ENCODE data around the gene MLLT10.

MLLT10 gene

GRCh38 chr10:21724020-21724589 is 190.1 kb downstream of the MLLT10 start:
- H3K9me3 Mint-ChIP-seq = no peaks in the 10 kb centered on the region
- no peak for ATAC-seq
- DNase-seq = no peak
- no peak overlapping the region for H3K4me3 Mint-ChIP-seq
- peaks cover 25% of the 10 kb centered on the region for H3K4me1 Mint-ChIP-seq
- H3K27ac Mint-ChIP-seq = peak overlapping the region in 1 of 2 donors; percentile 86
- H3K27me3 Mint-ChIP-seq = no peaks in the 10 kb centered on the region

- H3K4me1 Mint-ChIP-seq = peaks cover 24% of the 10 kb centered on the region
- peak overlapping the region; percentile 47 to 86 for H3K27ac Mint-ChIP-seq
- DNase-seq (peak; percentile 62 to 73), ATAC-seq (peak; percentile 94)
- no peaks in the 10 kb centered on the region for H3K9me3 Mint-ChIP-seq
- H3K4me3 Mint-ChIP-seq = no peak overlapping the region
- H3K27me3 Mint-ChIP-seq = no peaks in the 10 kb centered on the region
Observed at GRCh38 chr10:21724687-21725367, 190.8 kb downstream of the MLLT10 start.

GRCh38 chr10:21726601-21727225 is 192.7 kb downstream of the MLLT10 start:
- DNase-seq (no peak), ATAC-seq (no peak)
- H3K4me3 Mint-ChIP-seq = no peak overlapping the region
- H3K9me3 Mint-ChIP-seq = no peaks in the 10 kb centered on the region
- H3K27ac Mint-ChIP-seq = no peak overlapping the region
- peaks cover 20% of the 10 kb centered on the region for H3K4me1 Mint-ChIP-seq
- no peaks in the 10 kb centered on the region for H3K27me3 Mint-ChIP-seq

GRCh38 chr10:21727452-21728168 is 193.6 kb downstream of the MLLT10 start:
- H3K4me1 Mint-ChIP-seq = peaks cover 20% of the 10 kb centered on the region
- ATAC-seq (no peak), DNase-seq (no peak)
- H3K27ac Mint-ChIP-seq = no peak overlapping the region
- H3K4me3 Mint-ChIP-seq = no peak overlapping the region
- no peaks in the 10 kb centered on the region for H3K27me3 Mint-ChIP-seq
- H3K9me3 Mint-ChIP-seq = no peaks in the 10 kb centered on the region

GRCh38 chr10:21728618-21729017 is 194.6 kb downstream of the MLLT10 start:
- no peak overlapping the region for H3K27ac Mint-ChIP-seq
- peaks cover 16% of the 10 kb centered on the region for H3K4me1 Mint-ChIP-seq
- no peak for DNase-seq
- H3K27me3 Mint-ChIP-seq = no peaks in the 10 kb centered on the region
- H3K9me3 Mint-ChIP-seq = no peaks in the 10 kb centered on the region
- no peak for ATAC-seq
- H3K4me3 Mint-ChIP-seq = no peak overlapping the region

- Mint-ChIP-seq H3K27me3 (no peaks in the 10 kb centered on the region), H3K27ac (no peak overlapping the region), H3K4me1 (peaks cover 21% of the 10 kb centered on the region), H3K4me3 (no peak overlapping the region), H3K9me3 (no peaks in the 10 kb centered on the region)
- DNase-seq (peak; percentile 34 to 56), ATAC-seq (peak; percentile 83)
Observed at GRCh38 chr10:21732067-21732772, 198.2 kb downstream of the MLLT10 start.

GRCh38 chr10:21733710-21734109 is 199.7 kb downstream of the MLLT10 start:
- peaks cover 24% of the 10 kb centered on the region for H3K4me1 Mint-ChIP-seq
- no peak overlapping the region for H3K27ac Mint-ChIP-seq
- H3K4me3 Mint-ChIP-seq = no peak overlapping the region
- DNase-seq (no peak), ATAC-seq (no peak)
- H3K9me3 Mint-ChIP-seq = no peaks in the 10 kb centered on the region
- no peaks in the 10 kb centered on the region for H3K27me3 Mint-ChIP-seq

GRCh38 chr10:21737106-21737505 is 203.1 kb downstream of the MLLT10 start:
- H3K27me3 Mint-ChIP-seq = no peaks in the 10 kb centered on the region
- H3K4me3 Mint-ChIP-seq = no peak overlapping the region
- no peak for DNase-seq
- ATAC-seq = no peak
- H3K4me1 Mint-ChIP-seq = peaks cover 47% of the 10 kb centered on the region
- peak overlapping the region; percentile 9 to 84 for H3K27ac Mint-ChIP-seq
- no peaks in the 10 kb centered on the region for H3K9me3 Mint-ChIP-seq

- Mint-ChIP-seq H3K4me3 (no peak overlapping the region), H3K4me1 (peaks cover 42% of the 10 kb centered on the region), H3K27me3 (no peaks in the 10 kb centered on the region)
Observed at GRCh38 chr10:21740989-21741388, 207.0 kb downstream of the MLLT10 start.

GRCh38 chr10:21742740-21743412 is 208.8 kb downstream of the MLLT10 start:
- H3K27me3 Mint-ChIP-seq = no peaks in the 10 kb centered on the region
- DNase-seq (no peak), ATAC-seq (no peak)
- H3K4me3 Mint-ChIP-seq = no peak overlapping the region
- H3K4me1 Mint-ChIP-seq = peaks cover 41% of the 10 kb centered on the region
- no peaks in the 10 kb centered on the region for H3K9me3 Mint-ChIP-seq
- H3K27ac Mint-ChIP-seq = peak overlapping the region in 1 of 2 donors; percentile 51

More at GRCh38 chr10:21740989-21741388, 207.0 kb downstream of the MLLT10 start:
- ATAC-seq (no peak), DNase-seq (no peak)
- Mint-ChIP-seq H3K27ac (peak overlapping the region in 1 of 2 donors; percentile 36), H3K9me3 (no peaks in the 10 kb centered on the region)

- H3K4me1 Mint-ChIP-seq = peaks cover 36% of the 10 kb centered on the region
- no peaks in the 10 kb centered on the region for H3K27me3 Mint-ChIP-seq
- DNase-seq (no peak), ATAC-seq (no peak)
- H3K4me3 Mint-ChIP-seq = no peak overlapping the region
- no peaks in the 10 kb centered on the region for H3K9me3 Mint-ChIP-seq
- H3K27ac Mint-ChIP-seq = peak overlapping the region in 1 of 2 donors; percentile 34
Observed at GRCh38 chr10:21744223-21744622, 210.2 kb downstream of the MLLT10 start.

- Mint-ChIP-seq H3K9me3 (no peaks in the 10 kb centered on the region), H3K27me3 (no peaks in the 10 kb centered on the region), H3K4me3 (peak overlapping the region in 1 of 2 donors; percentile 40), H3K4me1 (peaks cover 20% of the 10 kb centered on the region), H3K27ac (peak overlapping the region; percentile 52 to 71)
- ATAC-seq (peak; percentile 86), DNase-seq (peak; percentile 14 to 34)
Observed at GRCh38 chr10:21746118-21746517, 212.1 kb downstream of the MLLT10 start.

- no peak for DNase-seq
- peaks cover 18% of the 10 kb centered on the region for H3K4me1 Mint-ChIP-seq
- no peak for ATAC-seq
- H3K9me3 Mint-ChIP-seq = no peaks in the 10 kb centered on the region
- no peaks in the 10 kb centered on the region for H3K27me3 Mint-ChIP-seq
- no peak overlapping the region for H3K4me3 Mint-ChIP-seq
- peak overlapping the region in 1 of 2 donors; percentile 68 for H3K27ac Mint-ChIP-seq
Observed at GRCh38 chr10:21747809-21748208, 213.8 kb downstream of the MLLT10 start.

GRCh38 chr10:21749788-21750187 is 215.8 kb downstream of the MLLT10 start:
- DNase-seq = no peak
- ATAC-seq = peak; percentile 37
- Mint-ChIP-seq H3K4me1 (peaks cover 18% of the 10 kb centered on the region), H3K27ac (peak overlapping the region in 1 of 2 donors; percentile 12), H3K9me3 (no peaks in the 10 kb centered on the region), H3K4me3 (no peak overlapping the region), H3K27me3 (no peaks in the 10 kb centered on the region)

- DNase-seq (no peak), ATAC-seq (no peak)
- Mint-ChIP-seq H3K27ac (peak overlapping the region in 1 of 2 donors; percentile 12), H3K27me3 (no peaks in the 10 kb centered on the region), H3K9me3 (no peaks in the 10 kb centered on the region), H3K4me1 (peaks cover 18% of the 10 kb centered on the region), H3K4me3 (no peak overlapping the region)
Observed at GRCh38 chr10:21750424-21750823, 216.4 kb downstream of the MLLT10 start.
